Measurements from ENCODE around the gene PHF23.

PHF23 gene

DNA sequence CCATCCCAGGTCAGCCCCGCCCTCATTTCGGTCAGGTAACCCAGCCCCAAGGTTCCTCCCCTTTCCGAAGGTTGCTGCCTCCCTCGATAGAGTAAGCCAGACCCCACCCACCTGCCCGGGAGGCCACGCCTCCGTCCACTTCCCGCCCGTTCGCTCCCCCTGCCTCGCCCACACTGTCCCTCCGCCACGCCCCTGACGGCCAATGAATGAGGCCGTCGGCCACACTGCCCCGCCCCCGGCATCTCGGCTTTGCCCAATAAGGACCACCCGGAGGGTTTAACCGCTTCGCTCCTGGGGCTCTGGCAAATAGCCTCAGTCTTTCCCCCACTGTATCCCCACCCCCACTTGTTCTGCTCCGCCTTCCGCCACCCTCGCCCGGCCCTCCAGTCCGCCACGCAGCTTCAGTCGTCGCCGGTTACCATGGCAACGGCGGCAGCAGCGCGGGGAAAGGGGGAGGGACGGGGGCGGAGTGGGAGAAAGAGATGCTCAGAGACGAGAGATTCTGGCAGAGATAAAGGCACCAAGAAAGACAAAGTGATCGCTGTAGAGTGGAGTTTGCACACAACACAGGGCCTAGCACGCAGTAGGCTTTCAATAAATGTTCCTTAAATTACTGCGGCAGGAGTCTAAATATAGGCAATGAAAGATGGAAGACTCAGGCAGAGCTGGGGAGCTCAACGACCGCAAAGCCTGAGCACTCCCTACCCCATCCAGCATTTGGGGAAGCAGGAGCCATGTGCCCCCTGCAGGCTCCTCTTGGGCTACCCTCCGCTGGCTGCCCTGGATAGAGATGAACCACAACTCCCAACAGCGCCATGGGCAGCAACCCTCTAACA lies 24.7 kb downstream of the PHF23 start:
- in situ Hi-C loops (cut with HindIII; ENCODE audit: low pct_ligation_motif_present, low pct_unique_long_range_greater_than_20kb, low sequenced_read_pairs) = no loop called here
- DNase-seq = peak; percentile 99

DNA sequence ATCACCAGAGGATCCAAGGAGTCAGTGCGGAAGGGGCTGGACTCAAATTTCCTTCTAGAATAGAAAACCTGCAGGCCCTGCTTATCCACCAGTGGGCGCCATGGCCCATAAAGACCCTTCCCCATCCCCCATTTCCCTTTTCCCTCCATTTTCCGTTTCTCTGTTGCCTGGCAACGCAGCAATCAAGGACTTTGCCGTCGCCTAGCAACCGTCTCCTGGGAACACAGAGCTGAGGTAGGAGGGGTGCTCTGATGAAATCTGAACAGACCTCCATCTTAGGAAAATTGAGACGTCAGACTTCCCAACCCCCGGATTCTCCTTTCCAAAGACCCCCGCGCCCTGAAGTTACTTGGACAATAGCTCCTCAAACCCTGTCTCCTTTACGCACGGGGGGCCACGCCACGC lies 25.4 kb downstream of the PHF23 start:
- in situ Hi-C loops (cut with HindIII; ENCODE audit: low pct_ligation_motif_present, low pct_unique_long_range_greater_than_20kb, low sequenced_read_pairs) = no loop called here
- peak; percentile 73 for DNase-seq

DNA sequence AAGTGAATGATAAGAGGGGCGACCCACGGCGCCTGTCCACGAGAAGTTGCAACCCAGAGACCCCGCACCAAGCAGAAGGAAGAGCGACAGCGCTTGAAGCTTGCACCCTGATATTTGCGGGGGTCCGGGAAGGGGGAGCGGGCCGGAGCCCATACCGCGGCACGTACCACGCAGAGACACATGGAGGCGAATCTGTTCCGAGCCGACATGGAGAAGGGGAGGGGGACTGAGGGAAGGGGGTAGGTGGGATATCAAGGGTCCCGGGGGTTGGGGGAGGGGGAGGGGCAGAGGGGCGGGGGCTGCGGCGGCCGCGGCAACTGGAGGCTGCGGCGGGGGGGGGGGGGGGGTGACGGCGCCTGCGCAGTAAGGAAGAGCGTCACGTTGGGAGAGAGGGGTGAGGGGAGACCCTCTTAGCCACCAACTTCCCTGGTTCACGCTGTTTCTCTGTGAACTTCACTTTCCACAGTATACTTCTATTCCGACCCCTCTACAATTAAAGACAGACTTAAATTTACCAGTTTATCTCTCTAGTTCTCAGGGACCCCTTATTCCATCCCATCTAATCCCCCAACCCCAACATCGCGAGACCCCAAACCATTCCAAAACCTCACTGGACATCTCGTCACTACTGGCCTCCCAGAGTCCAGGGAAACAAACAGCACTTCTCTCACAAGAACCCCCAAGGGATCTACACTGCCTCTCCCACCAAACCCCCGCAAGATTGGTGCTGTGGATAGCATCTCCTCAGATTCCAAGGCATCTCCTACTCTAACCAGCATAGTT lies 27.6 kb downstream of the PHF23 start:
- in situ Hi-C loops (cut with HindIII; ENCODE audit: low pct_ligation_motif_present, low pct_unique_long_range_greater_than_20kb, low sequenced_read_pairs) = no loop called here

DNA sequence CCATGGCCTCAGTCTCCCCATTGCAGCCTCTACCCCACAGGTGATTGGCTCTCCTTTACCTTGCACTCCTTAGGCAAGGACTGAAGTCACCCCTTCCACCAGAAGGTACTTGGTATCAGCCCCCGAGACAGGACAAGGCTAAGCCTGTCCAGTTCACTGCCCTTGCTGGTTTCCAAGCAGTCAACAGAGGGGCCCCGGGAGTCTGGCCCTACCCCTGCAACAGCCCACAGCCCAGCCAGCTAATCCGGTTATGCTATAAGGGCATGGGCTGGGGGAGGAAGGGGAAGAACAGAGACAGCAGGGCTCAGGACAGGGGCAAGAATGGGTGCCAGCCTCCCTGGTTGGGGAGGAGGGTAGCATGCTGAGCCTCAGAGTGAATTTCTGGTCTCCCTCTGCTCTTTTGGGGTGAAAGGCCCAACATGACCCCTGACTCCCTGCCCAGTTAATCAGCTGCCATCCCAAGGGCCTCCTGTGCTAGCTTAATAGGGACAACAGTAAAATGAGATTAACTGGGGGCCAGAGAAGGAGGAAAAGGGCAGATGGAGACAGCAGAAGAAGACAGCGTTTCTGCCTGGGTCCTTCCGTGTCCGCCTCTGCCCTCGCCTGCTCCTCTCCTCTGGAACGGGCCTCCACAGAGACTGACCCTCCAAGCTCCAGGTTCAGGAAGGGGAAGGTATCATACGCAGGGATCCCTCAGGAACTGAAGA lies 30.4 kb downstream of the PHF23 start:
- no peak for DNase-seq
- in situ Hi-C loops (cut with HindIII; ENCODE audit: low pct_ligation_motif_present, low pct_unique_long_range_greater_than_20kb, low sequenced_read_pairs) = no loop called here

More for the DNA sequence above, 27.6 kb downstream of the PHF23 start:
- no peak for DNase-seq

DNA sequence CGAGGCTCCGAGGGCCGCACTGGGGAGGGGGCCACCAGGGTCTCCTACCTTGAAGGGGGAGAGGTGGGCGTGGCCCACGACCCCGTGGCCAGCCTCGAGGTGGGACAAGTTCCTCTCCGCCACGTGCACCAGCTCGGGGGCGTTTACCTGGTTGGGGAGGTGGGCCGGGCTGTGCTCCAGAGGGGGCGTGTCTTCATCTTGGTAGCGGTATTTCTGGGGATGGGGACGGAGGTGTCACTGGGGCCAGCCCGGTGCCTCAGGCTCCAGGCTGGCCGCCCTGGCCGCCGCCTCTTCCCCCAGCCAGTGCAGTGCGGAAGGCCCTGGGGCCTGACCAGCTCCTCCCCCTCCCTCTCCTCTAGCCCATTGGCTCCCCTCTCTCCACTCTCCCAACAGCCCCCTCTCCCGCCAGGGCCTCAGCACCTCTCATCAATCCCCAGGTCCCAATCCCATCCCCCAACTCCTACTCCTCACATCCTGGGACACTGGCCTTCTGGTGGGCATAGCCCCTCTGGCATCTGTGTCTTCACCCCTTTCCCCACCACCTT lies 31.2 kb downstream of the PHF23 start:
- no peak for DNase-seq
- in situ Hi-C loops (cut with HindIII; ENCODE audit: low pct_ligation_motif_present, low pct_unique_long_range_greater_than_20kb, low sequenced_read_pairs) = no loop called here

DNA sequence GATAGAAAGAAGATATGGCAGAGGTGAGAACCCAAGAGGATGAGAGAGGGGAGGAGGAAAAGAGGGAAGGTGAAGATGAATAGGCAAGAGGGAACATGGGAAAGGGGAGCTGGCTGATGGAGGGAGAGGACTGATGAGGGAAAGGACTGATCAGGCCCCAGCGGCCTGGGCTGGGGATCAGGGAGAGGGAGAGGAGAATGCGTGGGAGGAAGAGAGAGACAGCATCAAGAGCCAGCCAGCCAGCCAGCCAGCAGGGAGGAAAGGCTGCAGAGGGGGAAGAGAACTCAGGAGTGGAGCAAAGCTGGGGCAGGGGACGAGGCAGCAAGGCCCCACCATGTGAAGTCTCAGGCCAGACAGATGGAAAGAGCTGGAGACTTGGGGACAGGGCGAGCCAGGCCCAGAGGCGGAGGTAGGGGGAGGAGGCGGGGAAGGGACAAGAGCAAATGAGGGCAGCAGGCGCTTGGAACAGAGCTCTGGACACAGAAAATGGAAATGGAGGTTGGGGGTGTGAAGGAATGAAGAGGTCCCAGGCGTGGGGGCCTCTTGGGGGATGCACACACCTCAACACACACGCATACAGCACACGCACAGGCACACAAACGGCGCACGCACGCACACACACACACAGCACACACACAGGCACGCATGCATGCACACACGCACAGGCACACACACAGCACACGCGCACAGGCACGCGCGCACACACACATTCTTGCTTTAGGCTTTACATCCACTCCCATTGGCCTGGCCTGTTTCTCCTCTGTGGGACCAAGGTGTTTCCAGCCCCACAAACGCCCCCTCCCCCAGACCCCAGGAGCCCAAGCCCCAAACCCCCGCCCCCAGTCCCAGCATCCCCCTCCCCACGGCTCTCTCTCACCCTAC lies 31.9 kb downstream of the PHF23 start:
- in situ Hi-C loops (cut with HindIII; ENCODE audit: low pct_ligation_motif_present, low pct_unique_long_range_greater_than_20kb, low sequenced_read_pairs) = no loop called here
- DNase-seq = no peak

DNA sequence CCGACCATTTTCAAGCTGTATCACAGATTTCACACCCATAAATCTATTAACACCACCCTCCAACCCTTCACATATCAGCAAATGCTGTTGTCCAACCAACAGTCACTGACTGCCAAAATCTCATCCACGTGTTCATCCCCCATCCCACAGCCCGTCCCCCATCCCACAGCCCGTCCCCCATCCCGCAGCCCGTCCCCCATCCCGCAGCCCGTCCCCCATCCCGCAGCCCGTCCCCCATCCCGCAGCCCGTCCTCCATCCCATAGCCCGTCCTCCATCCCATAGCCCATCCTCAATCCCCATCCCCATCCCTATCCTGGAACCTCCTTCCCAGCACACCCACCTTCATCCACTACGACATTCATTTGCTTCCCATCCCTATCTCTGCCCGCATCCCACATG lies 33.7 kb downstream of the PHF23 start:
- in situ Hi-C loops (cut with HindIII; ENCODE audit: low pct_ligation_motif_present, low pct_unique_long_range_greater_than_20kb, low sequenced_read_pairs) = no loop called here
- DNase-seq = no peak

DNA sequence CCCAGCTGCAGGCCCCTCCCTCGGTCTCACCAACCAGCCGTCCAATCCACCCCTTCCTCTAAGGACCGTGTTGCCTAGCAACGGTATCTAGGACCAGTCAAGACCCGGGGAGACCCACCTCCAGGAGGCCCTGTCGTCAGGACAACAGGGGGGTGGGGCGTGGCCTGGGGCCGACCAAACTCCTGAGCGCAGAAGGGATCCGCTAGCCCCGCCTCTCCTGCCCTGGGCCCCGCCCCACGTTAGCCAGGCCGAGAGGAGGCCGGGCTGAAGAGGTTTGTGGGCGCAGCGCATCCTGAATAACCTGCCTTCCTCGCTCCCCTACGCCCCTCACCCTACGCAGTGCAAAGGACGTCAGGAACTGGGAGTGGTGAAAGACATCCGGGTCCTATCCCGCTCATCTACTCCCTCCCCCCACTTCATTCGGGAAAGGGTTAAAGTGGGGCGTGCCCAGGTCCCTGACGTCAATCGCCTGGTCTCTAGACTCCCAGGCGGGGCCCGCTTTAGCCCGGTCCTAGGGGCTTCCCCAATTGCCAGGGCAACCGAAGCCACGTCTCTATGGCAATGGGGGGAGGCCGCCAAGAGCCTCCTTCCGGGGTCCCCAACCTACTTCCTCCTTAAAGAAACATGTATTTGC lies 34.3 kb downstream of the PHF23 start:
- peak; percentile 75 for DNase-seq
- in situ Hi-C loops (cut with HindIII; ENCODE audit: low pct_ligation_motif_present, low pct_unique_long_range_greater_than_20kb, low sequenced_read_pairs) = no loop called here

DNA sequence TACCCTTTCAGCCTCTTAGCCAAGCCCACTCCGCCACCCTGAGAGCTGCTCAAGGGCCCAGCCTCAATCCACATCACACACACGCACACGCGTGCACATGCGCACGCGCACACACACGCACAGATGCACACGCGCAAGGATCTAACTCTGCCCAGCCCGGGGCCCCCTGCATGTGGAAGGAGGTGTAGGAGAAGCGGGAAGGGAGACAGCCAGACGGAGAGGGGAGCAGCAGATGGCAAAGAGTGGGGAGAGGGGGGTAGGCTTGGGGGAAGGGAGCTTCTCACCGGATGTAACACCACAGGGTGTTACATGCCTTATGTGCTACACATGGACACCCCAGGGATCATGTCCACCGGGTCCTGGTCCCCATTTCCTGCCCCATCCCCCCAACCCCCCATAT lies 34.9 kb downstream of the PHF23 start:
- no peak for DNase-seq
- in situ Hi-C loops (cut with HindIII; ENCODE audit: low pct_ligation_motif_present, low pct_unique_long_range_greater_than_20kb, low sequenced_read_pairs) = no loop called here

DNA sequence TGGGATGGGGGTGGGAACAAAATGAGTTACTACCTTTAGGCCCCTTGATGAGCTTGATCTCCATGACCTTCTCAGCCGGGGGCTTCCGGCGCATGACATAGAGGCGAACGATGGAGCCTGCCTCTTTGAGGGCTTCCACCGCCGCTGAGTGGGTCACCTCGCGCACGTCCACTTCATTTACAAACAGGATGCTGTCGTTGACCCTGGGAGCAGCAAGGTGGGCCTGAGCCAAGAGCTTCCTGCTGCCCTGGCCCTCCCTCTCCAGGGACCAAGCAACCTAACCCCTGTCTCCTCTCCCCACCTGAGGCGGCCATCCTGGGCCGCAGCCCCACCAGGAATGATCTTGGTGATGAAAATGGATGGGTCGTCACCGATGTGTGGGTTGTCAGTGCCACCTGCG lies 35.9 kb downstream of the PHF23 start:
- in situ Hi-C loops (cut with HindIII; ENCODE audit: low pct_ligation_motif_present, low pct_unique_long_range_greater_than_20kb, low sequenced_read_pairs) = no loop called here
- no peak for DNase-seq

DNA sequence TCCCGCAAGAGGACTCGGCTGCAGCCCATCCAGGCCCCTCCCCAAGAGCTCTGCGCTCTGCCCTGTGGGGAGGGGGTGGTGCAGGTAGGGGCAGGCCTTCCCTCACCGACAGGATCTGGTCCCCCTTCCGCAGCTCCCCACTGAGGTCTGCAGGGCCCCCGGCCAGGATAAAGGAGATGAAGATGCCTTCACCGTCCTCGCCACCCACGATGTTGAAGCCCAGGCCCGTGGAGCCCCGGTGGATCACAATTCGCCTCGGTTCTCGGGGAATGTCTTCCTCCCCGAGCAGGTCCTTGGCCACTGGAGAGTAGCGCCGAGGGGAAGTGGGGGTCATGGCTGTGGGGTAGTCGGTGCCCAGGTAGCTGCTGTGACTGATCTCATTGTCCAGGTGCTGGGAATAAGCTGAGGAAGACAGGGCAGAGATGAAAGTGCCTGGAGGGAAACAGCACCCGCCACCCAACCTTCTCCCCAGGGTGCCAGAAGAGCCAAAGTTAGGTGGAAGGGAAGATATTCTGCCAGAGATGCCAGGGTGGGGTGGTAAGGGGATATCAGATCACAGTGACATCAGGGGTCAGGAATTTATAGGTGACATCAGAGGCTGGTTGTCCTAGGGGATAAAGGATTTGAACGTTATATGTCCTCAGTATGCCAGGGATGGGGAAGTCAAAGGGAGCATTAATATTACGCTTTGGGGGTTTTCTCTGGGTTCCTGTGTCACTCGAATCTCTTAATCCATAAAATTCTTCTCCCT lies 42.4 kb downstream of the PHF23 start:
- no peak for DNase-seq
- in situ Hi-C loops (cut with HindIII; ENCODE audit: low pct_ligation_motif_present, low pct_unique_long_range_greater_than_20kb, low sequenced_read_pairs) = no loop called here

DNA sequence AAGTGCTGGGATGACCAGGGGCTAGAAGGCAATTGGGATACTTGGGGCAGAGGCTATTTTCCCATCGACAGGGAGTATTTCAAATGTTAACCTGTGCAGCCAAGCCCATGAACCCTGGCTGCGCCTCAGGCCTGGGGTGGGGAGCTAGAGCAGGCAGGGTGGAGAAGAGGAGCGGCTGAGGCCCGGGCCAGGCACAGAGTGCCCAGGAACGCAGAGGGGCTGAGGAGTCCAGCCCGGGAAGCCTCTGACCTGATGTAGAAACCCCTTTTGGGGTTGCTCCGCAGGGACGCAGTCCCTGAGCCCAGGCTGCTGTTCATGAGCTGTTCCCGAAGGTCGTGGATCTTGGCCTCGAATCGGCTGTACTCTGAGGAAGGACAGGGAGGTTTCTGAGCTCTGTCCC lies 43.3 kb downstream of the PHF23 start:
- no peak for DNase-seq
- in situ Hi-C loops (cut with HindIII; ENCODE audit: low pct_ligation_motif_present, low pct_unique_long_range_greater_than_20kb, low sequenced_read_pairs) = no loop called here

DNA sequence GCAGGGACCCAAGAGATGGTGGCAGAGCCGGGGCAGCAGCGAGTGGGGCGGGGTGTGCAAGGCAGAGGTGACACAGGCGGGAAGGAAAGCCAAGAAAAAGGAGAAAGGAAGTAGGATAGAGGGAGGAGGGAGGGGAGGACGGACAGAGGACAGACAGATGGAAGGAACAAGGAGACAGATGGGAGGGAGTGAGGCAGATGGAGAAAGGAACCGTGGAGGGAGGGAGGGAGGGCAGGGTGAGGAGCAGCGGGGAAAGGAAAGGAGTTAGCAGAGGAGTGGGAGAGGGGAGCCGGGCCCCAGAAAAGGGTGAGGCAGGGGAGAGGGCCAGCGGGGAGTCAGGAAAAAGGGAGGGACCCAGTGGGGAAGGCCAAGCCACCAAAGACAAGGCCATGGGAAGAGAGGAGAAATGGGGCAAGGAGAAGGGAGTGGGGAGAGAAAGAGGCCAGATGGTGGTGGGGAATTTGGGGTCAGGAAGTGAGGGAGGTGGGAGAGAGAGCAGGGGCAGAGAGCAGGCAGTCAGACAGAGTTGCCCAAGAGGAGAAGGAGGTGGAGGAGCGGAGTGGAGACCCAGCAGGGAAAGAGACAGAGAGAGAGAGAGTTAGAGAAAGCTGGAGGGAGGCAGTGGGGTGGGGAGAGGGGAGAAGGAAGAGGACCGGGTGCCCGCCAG lies 46.9 kb downstream of the PHF23 start:
- DNase-seq = no peak
- in situ Hi-C loops (cut with HindIII; ENCODE audit: low pct_ligation_motif_present, low pct_unique_long_range_greater_than_20kb, low sequenced_read_pairs) = no loop called here

DNA sequence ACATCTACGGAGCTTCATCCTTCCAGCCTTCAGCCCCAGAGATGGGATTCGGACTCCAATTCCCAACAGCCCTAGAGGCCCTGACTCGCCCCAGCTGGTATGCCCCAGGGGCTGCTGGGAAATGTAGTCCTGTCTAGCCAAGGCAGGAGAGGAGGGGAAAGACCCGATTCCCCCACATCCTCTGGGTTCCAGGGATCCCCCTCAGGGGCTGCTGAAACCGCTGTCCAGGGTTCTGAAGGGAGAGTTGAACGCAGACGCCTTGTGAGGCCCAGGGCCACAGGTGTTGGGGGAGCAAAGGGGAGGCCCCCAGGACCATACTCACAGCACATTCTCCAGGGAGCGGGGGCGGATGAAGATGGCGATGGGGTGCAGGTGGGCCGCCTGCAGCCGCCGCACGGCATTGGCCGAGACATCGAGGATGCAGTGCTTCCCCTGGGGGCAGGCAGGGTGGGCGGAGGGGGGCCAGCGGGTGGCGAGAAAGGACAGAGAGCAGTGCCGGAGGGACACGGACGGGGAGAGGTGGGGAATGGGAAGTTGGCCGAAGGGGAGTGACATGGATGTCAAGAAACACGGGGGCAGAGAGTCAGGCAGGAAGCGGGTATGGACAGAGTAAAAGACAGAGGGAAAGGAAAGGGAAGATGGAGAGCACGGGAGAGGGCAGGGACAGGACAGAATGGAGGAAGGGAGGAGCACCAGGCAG lies 47.5 kb downstream of the PHF23 start:
- in situ Hi-C loops (cut with HindIII; ENCODE audit: low pct_ligation_motif_present, low pct_unique_long_range_greater_than_20kb, low sequenced_read_pairs) = no loop called here

DNA sequence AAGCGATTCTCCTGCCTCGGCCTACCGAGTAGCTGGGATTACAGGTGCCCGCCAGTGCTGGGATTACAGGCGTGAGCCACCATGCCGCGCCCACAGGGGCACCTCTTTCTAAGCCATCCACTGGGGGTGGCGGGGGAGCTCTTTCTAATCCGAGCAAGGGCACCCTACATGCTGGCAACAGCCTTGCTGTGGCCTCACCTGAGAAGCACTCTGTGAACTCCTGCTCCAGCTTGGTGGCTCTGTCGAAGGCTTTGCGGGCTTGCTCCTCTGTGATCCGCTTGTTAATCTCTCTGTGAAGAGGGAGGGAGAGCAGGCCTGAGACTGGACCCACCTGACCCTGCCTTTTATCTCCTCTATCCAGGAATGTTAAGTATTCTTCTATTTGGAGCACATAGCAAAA lies 48.2 kb downstream of the PHF23 start:
- in situ Hi-C loops (cut with HindIII; ENCODE audit: low pct_ligation_motif_present, low pct_unique_long_range_greater_than_20kb, low sequenced_read_pairs) = no loop called here
- DNase-seq = no peak

More for the DNA sequence above, 47.5 kb downstream of the PHF23 start:
- DNase-seq = peak; percentile 52

DNA sequence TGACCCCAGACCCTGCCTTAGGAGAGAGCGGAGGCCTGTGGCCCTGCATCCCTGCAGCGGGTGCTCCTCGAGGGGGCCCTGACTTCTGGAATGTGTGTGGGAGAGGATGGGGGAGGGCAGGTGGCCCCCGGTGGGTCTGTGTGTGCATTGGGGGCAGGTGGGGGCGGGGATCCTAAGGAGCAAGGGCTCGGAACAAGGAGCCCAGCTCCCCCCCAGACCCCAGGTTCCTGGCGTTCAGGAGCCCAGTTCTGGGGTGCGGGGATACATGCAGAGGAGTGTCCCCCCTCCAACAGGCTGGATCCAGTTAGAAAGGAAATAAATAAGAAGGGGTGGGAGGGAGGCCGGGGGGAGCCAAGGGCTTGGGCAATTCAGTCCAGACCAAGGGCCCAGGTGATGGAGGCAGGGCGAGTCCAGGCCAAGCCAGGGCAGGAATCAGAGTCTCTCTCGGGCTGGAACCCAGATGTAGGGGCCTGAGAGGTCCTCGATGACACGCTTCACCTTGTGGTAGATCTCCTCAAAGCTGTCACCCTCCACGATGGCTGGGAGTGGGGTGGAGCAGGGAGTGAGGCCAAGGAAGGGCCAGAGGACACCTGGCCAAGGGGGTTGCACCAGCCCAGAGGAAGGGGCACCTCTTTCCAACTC lies 48.9 kb downstream of the PHF23 start:
- in situ Hi-C loops (cut with HindIII; ENCODE audit: low pct_ligation_motif_present, low pct_unique_long_range_greater_than_20kb, low sequenced_read_pairs) = no loop called here
- no peak for DNase-seq

All from ACHN (cell line).